Heart left ventricle (tissue), 16 donors: ENCODE measurements around the gene SCN2B. TPM values are rescaled to one million over a fixed set of nuclear protein-coding genes. Genes with fewer than 3 reads are reported as not detected.

Experiments used
- ATAC-seq, 4 donors: fragments of 200-7000 bp; cut with Tn5 transposase; one replicate each; pipeline ENCODE4 v1.9.1; 2020 to 2022; ENCODE audit warnings: moderate library complexity in 4 of 4, mild to moderate bottlenecking in 3 of 4, moderate number of reproducible peaks in 1 of 4
- DNase-seq, 5 donors: peaks; one replicate each; pipeline ENCODE4 v3.0.0-alpha.2; 2020
- H3K27ac ChIP-seq, 12 donors: fragments of 200-600 bp; sonication (generic) in 4 of 12; one replicate each; pipeline versions ENCODE4 v1.5.0 to v1.8.0; 2016 to 2022; ENCODE audit warnings: mild to moderate bottlenecking in 2 of 12
- H3K27me3 ChIP-seq, 9 donors: fragments of 200-600 bp; sonication (generic) in 2 of 9; one replicate each; pipeline versions ENCODE4 v1.5.1 to v1.8.0; 2016 to 2022; ENCODE audit warnings: mild to moderate bottlenecking in 3 of 9
- H3K36me3 ChIP-seq, 9 donors: fragments of 200-600 bp; sonication (generic) in 2 of 9; one replicate each; pipeline versions ENCODE4 v1.5.0 to v1.8.0; 2018 to 2022; ENCODE audit warnings: mild to moderate bottlenecking in 2 of 9
- H3K4me1 ChIP-seq, 12 donors: fragments of 200-600 bp; sonication (generic) in 4 of 12; one replicate each; pipeline versions ENCODE4 v1.5.0 to v1.8.0; 2016 to 2022; ENCODE audit warnings: mild to moderate bottlenecking in 3 of 12
- H3K4me3 ChIP-seq, 12 donors: fragments of 200-600 bp; sonication (generic) in 4 of 12; one replicate each; pipeline versions ENCODE4 v1.5.0 to v1.8.0; 2017 to 2022; ENCODE audit warnings: mild to moderate bottlenecking in 9 of 12, moderate library complexity in 4 of 12
- H3K9me3 ChIP-seq, 12 donors: fragments of 200-600 bp; sonication (generic) in 4 of 12; one replicate each; pipeline versions ENCODE4 v1.5.0 to v1.8.0; 2016 to 2022; ENCODE audit warnings: mild to moderate bottlenecking in 1 of 12
- CTCF ChIP-seq, 12 donors: fragments of 200-600 bp; sonication (generic) in 4 of 12; IDR thresholded peaks; one replicate each; pipeline versions ENCODE4 v1.5.0 to v1.8.0; 2018 to 2022; ENCODE audit warnings: antibody characterized with exemption in 12 of 12, mild to moderate bottlenecking in 5 of 12
- POLR2A ChIP-seq, 2 donors: fragments of 450-650 bp; IDR thresholded peaks; one replicate each; pipeline ENCODE4 v1.6.1; 2017; ENCODE audit warnings: antibody characterized with exemption in 2 of 2, mild to moderate bottlenecking in 2 of 2, moderate library complexity in 2 of 2
- WGBS, 4 donors: extraction: QIAGEN DNeasy Blood & Tissue Kit in 2 of 4; methylation state at CpG; one replicate each; pipeline versions ENCODE4 v1.1.5 to v1.1.7; 2013 to 2018; 5-methylcytosine and 5-hydroxymethylcytosine counted together
- intact Hi-C, 10 donors: fragments of 100-400 bp; cut with DNase I; formaldehyde crosslinking; loops; one replicate each; pipeline versions ENCODE4 v1.11.1 to v1.14.2; 2022
- polyA plus RNA-seq, 2 donors: library from polyadenylated mRNA; stranded (reverse); fragments of 200-250 nt; gene quantifications; one replicate each; pipeline ENCODE4 v1.2.3, GENCODE V29; 2013
- total RNA-seq, 9 donors: library from RNA; depleted of rRNA in 2 of 9; stranded (reverse); fragments of >200 nt in 2 of 9; fragmentation: NEBNext Ultra II Directional in 3 of 9; extraction: Animal tissue kit (Norgen Biotek cat#: 25700) in 3 of 9; gene quantifications; one replicate each; pipeline versions ENCODE4 v1.1.0 to v1.2.4, GENCODE V29; 2016 to 2023
- donor health status: ischemic (EF 13 %, LVEDD 7.1; RV severe dilation, severe dysfunction).
- donor health status: healthy with polysubstance abuse.
- donor health status: DM: no; HTN: yes; CAD: no.
- donor health status: DM: no; HTN: no; CAD: no.
- donor health status: ischemic (EF 25% LVEDD 6.9; RV normal size, moderate dysfunction).
- donor health status: ischemic (EF 25% LVEDD 5.7; RV mildly dilated, moderate dysfunction).
- donor health status: healthy.
- donor health status: DM: yes; HTN: yes; CAD: no.
- donor health status: ischemic (EF 35%, LVEDD 5.7; RV mildly dilated, moderate dysfunction).
- donor health status: nonischemic (EF 11% LVEDD 7.7; RV severe dilation, severe dysfunction).
- donor health status: DM: yes; HTN: yes; CAD: no.
- donor health status: PGD.
- donor health status: ischemic (EF 29% LVEDD 5.4; RV normal size, mild dysfunction).
- donor health status: nonischemic (EF 23%, LVEDD 6.1; RV moderate dilation, normal function).

The SCN2B gene
- total and polyA plus RNA-seq, 11 donors: 3.6 to 32.5 (median 11.8) TPM

GRCh38 chr11:118223570-118223969 lies 47.1 kb upstream of the SCN2B start:
- 83 to 89% (median 84%) methylated on average over 2 of the region's 2 CpGs for WGBS, 4 donors
- H3K4me3 ChIP-seq: peak overlapping the region in 7 of 12 donors; percentile 10 to 57 (median 32)
- intact Hi-C loops: no loop called here
- H3K27ac ChIP-seq: peak overlapping the region in 2 of 12 donors; percentile 17 to 93
- TF ChIP-seq CTCF (IDR thresholded peaks at IDR 0.05) (no peak), POLR2A (IDR thresholded peaks at IDR 0.05) (no peak)
- no peaks in the 10 kb centered on the region for H3K9me3 ChIP-seq
- peaks cover 0 to 5% (median 0%) of the 10 kb centered on the region in 9 donors for H3K27me3 ChIP-seq
- ATAC-seq (no peak), DNase-seq (no peak)
- H3K36me3 ChIP-seq: no peaks in the 10 kb centered on the region
- H3K4me1 ChIP-seq: peaks cover 0 to 75% (median 0%) of the 10 kb centered on the region in 12 donors

GRCh38 chr11:118222437-118222836 lies 46.0 kb upstream of the SCN2B start:
- 56 to 77% (median 64%) methylated on average over 4 of the region's 4 CpGs for WGBS, 4 donors
- H3K4me3 ChIP-seq: peak overlapping the region in 1 of 12 donors; percentile 57
- DNase-seq: no peak
- no peaks in the 10 kb centered on the region for H3K9me3 ChIP-seq
- TF ChIP-seq CTCF (IDR thresholded peaks at IDR 0.05) (no peak), POLR2A (IDR thresholded peaks at IDR 0.05) (no peak)
- no peaks in the 10 kb centered on the region for H3K36me3 ChIP-seq
- peak overlapping the region in 1 of 12 donors; percentile 3 for H3K27ac ChIP-seq
- peaks cover 0 to 5% (median 0%) of the 10 kb centered on the region in 9 donors for H3K27me3 ChIP-seq
- ATAC-seq: no peak
- intact Hi-C loops: no loop called here
- H3K4me1 ChIP-seq: peaks cover 0 to 73% (median 0%) of the 10 kb centered on the region in 12 donors

GRCh38 chr11:118221419-118221818 lies 45.0 kb upstream of the SCN2B start:
- no peaks in the 10 kb centered on the region for H3K36me3 ChIP-seq
- no peak for ATAC-seq
- peaks cover 0 to 74% (median 0%) of the 10 kb centered on the region in 12 donors for H3K4me1 ChIP-seq
- peaks cover 0 to 5% (median 0%) of the 10 kb centered on the region in 9 donors for H3K27me3 ChIP-seq
- no peak for TF ChIP-seq POLR2A (IDR thresholded peaks at IDR 0.05)
- TF ChIP-seq CTCF (IDR thresholded peaks at IDR 0.05): no peak
- H3K27ac ChIP-seq: peak overlapping the region in 1 of 12 donors; percentile 46
- no peak for DNase-seq
- WGBS, 4 donors: 80 to 87% (median 82%) methylated on average over 5 of the region's 5 CpGs
- intact Hi-C loops: no loop called here
- peak overlapping the region in 1 of 12 donors; percentile 57 for H3K4me3 ChIP-seq
- no peaks in the 10 kb centered on the region for H3K9me3 ChIP-seq

- no peak for TF ChIP-seq POLR2A (IDR thresholded peaks at IDR 0.05)
- TF ChIP-seq CTCF (IDR thresholded peaks at IDR 0.05): no peak
- DNase-seq (no peak), ATAC-seq (peak in 2 of 4 donors; percentile 31 to 32)
- 64 to 73% (median 68%) methylated on average over 1 of the region's 1 CpG for whole genome bisulfite sequencing, 4 donors
- Histone ChIP-seq H3K27ac (peak overlapping the region in 1 of 12 donors; percentile 46), H3K36me3 (no peaks in the 10 kb centered on the region), H3K9me3 (no peaks in the 10 kb centered on the region), H3K27me3 (peaks cover 0 to 5% (median 0%) of the 10 kb centered on the region in 9 donors), H3K4me3 (peak overlapping the region in 1 of 12 donors; percentile 10), H3K4me1 (peaks cover 0 to 76% (median 0%) of the 10 kb centered on the region in 12 donors)
- intact Hi-C loops: no loop called here
Measured at GRCh38 chr11:118219732-118220131, 43.3 kb upstream of the SCN2B start.
